ENCODE measurements around the gene P4HA2. TPM values are rescaled to one million over a fixed set of nuclear protein-coding genes. Genes with fewer than 3 reads are reported as not detected.

P4HA2 gene
- total and polyA plus RNA-seq, 2 of the 8 experiments (the other 6 are each of a cell fraction or from before 2014, with no cell fraction given), result 7.4 to 9.3 TPM

DNA sequence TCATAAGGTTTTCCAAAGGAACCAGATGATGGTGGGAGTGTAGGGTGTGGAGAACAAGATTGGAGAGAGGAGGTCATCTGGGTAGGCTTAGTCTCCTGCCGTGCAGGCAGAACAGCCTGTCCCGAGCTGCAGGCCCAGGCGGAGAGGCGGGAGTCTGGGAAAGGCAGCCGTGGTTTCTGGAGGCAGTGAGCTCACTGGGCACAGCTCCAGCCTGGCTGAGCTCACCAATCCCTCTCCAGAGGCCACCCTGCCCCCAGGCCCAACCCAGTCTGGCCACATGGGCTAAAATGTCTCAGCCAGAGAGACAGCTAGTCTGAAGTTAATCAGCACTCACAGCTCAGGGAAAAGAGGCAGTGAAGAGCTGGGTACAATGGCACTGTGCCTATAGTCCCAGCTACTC lies 12.3 kb downstream of the P4HA2 start:
- Histone ChIP-seq H2BK20ac (ENCODE audit: low read length) (no peak overlapping the region), H3K56ac (replicated peaks; ENCODE audit: insufficient read length, low read depth, low read length) (no peak overlapping the region), H3K9ac (replicated peaks in 1 of 4; ENCODE audit: extremely low read depth in 1 of 4, low read depth in 3 of 4, low read length in 3 of 4) (no peak overlapping the region), H3K4me1 (replicated peaks in 1 of 4; ENCODE audit: control insufficient read depth in 3 of 4, insufficient read depth in 4 of 4, low read length in 3 of 4) (no peaks in the 10 kb centered on the region), H4K91ac (replicated peaks; ENCODE audit: insufficient read length, low read length) (no peak overlapping the region), H3K4me3 (ENCODE audit: extremely low read depth in 1 of 4, insufficient read depth in 2 of 4, low read depth in 3 of 4, low read length in 4 of 4) (no peak overlapping the region), H3K9me3 (ENCODE audit: insufficient read depth in 2 of 2, low read depth in 1 of 2, low read length in 1 of 2) (no peaks in the 10 kb centered on the region), H3K79me1 (ENCODE audit: low read depth, low read length) (no peaks in the 10 kb centered on the region; the same call in 1 of the 2 replicates), H4K8ac (ENCODE audit: extremely low read depth, insufficient read depth, low read length) (no peak overlapping the region), H2BK12ac (ENCODE audit: low read depth, low read length) (no peak overlapping the region), H3K36me3 (ENCODE audit: control insufficient read depth in 2 of 4, insufficient read depth in 4 of 4, low read length in 3 of 4) (no peaks in the 10 kb centered on the region), H3K4me2 (ENCODE audit: insufficient read depth in 1 of 2, low read depth in 2 of 2, low read length in 2 of 2) (no peak overlapping the region), H2BK120ac (replicated peaks; ENCODE audit: low read depth, low read length) (no peak overlapping the region), H3K4ac (replicated peaks; ENCODE audit: insufficient read length, low read depth, low read length) (no peak overlapping the region), H4K20me1 (replicated peaks in 1 of 2; ENCODE audit: control insufficient read depth in 1 of 2, insufficient read depth in 2 of 2, low read length in 2 of 2) (peaks cover 0 to 2% of the 10 kb centered on the region in 2 experiments), H3K23ac (ENCODE audit: insufficient read length) (no peak overlapping the region), H3K14ac (ENCODE audit: insufficient read length) (no peak overlapping the region), H2BK15ac (ENCODE audit: low read length) (no peak overlapping the region), H2AFZ (ENCODE audit: low read length) (no peak overlapping the region), H3K27me3 (replicated peaks in 1 of 4; ENCODE audit: control insufficient read depth in 3 of 4, extremely low read depth in 1 of 4, insufficient read depth in 3 of 4, low read length in 3 of 4) (no peaks in the 10 kb centered on the region), H2AK5ac (ENCODE audit: low read depth, low read length) (no peak overlapping the region), H3K23me2 (ENCODE audit: low read depth, low read length) (no peaks in the 10 kb centered on the region), H3K18ac (ENCODE audit: extremely low read depth, low read length) (no peak overlapping the region), H3K27ac (ENCODE audit: low read depth, low read length) (no peak overlapping the region), H3K79me2 (ENCODE audit: control insufficient read depth in 1 of 2, insufficient read depth in 2 of 2, low read length in 2 of 2) (no peaks in the 10 kb centered on the region), H4K5ac (ENCODE audit: insufficient read length, low read depth, low read length) (no peak overlapping the region), H2BK5ac (ENCODE audit: low read depth, low read length) (no peak overlapping the region)
- ChIA-PET POLR2A (ENCODE audit: partially characterized antibody) (interaction anchor here (1.4 kb wide), 1 partner anchor 12 kb away, joined by 4 read pairs; the partner anchor contains the start of gene P4HA2), CTCF (ENCODE audit: partially characterized antibody) (interaction anchor here (0.7 to 5.9 kb wide), 9 partner anchors 12 to 146 kb away, joined by 3 to 29 read pairs (median 3); no protein-coding TSS in a partner anchor)
- DNase-seq (ENCODE audit: low read depth in 1 of 2, low spot score in 2 of 2) (no peak), FAIRE-seq (no peak)
- WGBS, 2 experiments (ENCODE audit: extremely low coverage in 1 of 2, insufficient coverage in 1 of 2, insufficient read length in 1 of 2, insufficient replicate concordance in 2 of 2, low coverage in 1 of 2, low lambda C conversion rate in 2 of 2, missing lambda C conversion rate in 1 of 2), result 95% methylated on average over 4 of the region's 5 CpGs; no CpG with 5 or more reads in 1 of the 2 experiments
- TF ChIP-seq CHD2 (IDR thresholded peaks at IDR 0.05; ENCODE audit: low read length) (no peak), CBX5 (IDR thresholded peaks at IDR 0.05; ENCODE audit: low read depth, low read length) (no peak), RAD21 (IDR thresholded peaks at IDR 0.05 in 1 of 2, conservative IDR thresholded peaks at IDR 0.05 in 1 of 2; ENCODE audit: low read depth in 2 of 2, low read length in 2 of 2) (no peak), KDM4A (IDR thresholded peaks at IDR 0.05; ENCODE audit: low read depth, low read length, severe bottlenecking) (no peak), SRF (IDR thresholded peaks at IDR 0.05; ENCODE audit: low read depth, low read length) (no peak), TAF7 (optimal IDR thresholded peaks at IDR 0.05; ENCODE audit: borderline replicate concordance, low read depth, low read length) (no peak), POLR2A (IDR thresholded peaks at IDR 0.05; ENCODE audit: control extremely low read depth in 1 of 2, low read depth in 2 of 2, low read length in 2 of 2) (no peak), SUZ12 (IDR thresholded peaks at IDR 0.05; ENCODE audit: low read length) (no peak), SP1 (IDR thresholded peaks at IDR 0.05; ENCODE audit: low read depth, low read length) (no peak)

Measured in H1 (cell line).